C4-2B (cell line): ENCODE results near the gene TMEM18.

Source experiments
- H3K27ac ChIP-seq: fragments of 450-650 bp; 2 replicates; pipeline ENCODE4 v1.5.1; 2017
- ZFX ChIP-seq: fragments of 450-650 bp; IDR thresholded peaks from 2 replicates; pipeline ENCODE4 v1.6.1; 2017
- TF ChIP-seq, protein P1 (sequence below): fragments of 450-650 bp; conservative IDR thresholded peaks from 2 replicates; pipeline ENCODE4 v1.5.1; 2017; ENCODE audit warnings: mild to moderate bottlenecking

The TMEM18 gene

DNA sequence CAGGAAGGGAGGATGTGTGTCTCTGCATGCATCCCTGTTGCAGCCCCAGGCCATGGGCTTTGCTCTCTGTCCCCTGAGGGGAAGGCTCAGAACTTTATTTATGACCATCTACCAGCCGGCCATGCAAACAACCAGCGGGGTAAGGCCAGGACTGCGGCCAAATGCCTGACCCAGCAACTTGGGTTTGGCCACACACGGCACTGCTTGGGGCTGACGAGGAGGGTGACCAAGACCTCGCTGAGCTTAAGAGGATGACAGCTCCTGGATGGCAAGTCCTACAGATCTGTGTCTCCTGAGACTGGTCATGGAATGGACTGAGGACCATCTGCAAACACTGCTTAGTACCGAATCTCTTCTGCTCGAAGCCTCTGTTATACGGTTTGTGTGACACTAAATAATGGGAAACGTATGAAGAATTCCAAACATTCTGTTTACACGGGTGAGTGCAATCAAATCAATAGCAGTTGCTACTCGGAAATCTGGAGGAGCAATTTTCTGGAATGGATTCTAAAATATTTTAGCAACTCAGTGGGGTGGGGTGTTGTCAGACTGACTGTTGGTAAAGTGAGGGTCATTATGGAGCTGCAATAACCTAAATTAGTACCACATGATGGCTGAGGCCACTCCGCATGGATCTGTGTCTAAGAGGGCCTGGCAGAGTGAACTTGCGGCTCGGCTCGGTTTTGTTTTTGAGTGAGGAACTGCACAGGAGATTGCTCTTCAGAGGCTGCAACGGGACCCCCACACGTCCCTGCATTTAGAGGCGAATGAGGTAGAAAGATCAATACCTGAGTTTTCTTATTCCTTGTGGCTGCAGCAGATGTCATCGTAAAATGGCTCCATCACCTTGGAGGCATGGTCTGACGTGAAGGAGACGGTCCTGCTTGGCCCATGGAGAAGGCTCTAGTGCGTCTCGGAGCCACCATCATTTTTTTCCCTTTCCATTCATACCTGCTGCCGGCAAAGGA lies 26.6 kb downstream of the TMEM18 start:
- TF ChIP-seq ZFX: no peak
- TF ChIP-seq, protein P1, sequence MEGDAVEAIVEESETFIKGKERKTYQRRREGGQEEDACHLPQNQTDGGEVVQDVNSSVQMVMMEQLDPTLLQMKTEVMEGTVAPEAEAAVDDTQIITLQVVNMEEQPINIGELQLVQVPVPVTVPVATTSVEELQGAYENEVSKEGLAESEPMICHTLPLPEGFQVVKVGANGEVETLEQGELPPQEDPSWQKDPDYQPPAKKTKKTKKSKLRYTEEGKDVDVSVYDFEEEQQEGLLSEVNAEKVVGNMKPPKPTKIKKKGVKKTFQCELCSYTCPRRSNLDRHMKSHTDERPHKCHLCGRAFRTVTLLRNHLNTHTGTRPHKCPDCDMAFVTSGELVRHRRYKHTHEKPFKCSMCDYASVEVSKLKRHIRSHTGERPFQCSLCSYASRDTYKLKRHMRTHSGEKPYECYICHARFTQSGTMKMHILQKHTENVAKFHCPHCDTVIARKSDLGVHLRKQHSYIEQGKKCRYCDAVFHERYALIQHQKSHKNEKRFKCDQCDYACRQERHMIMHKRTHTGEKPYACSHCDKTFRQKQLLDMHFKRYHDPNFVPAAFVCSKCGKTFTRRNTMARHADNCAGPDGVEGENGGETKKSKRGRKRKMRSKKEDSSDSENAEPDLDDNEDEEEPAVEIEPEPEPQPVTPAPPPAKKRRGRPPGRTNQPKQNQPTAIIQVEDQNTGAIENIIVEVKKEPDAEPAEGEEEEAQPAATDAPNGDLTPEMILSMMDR: no peak
- no peak overlapping the region for H3K27ac ChIP-seq

- H3K27ac ChIP-seq: no peak overlapping the region
- TF ChIP-seq, protein P1: no peak
- TF ChIP-seq ZFX: no peak
These were observed 27.5 kb downstream of the TMEM18 start for GRCh38 chr2:649426-650342.

GRCh38 chr2:648476-649424 lies 28.5 kb downstream of the TMEM18 start:
- no peak overlapping the region for H3K27ac ChIP-seq
- TF ChIP-seq, protein P1: no peak
- TF ChIP-seq ZFX: no peak

GRCh38 chr2:647691-648231 lies 29.4 kb downstream of the TMEM18 start:
- no peak overlapping the region for H3K27ac ChIP-seq
- TF ChIP-seq, protein P1: no peak
- no peak for TF ChIP-seq ZFX

DNA sequence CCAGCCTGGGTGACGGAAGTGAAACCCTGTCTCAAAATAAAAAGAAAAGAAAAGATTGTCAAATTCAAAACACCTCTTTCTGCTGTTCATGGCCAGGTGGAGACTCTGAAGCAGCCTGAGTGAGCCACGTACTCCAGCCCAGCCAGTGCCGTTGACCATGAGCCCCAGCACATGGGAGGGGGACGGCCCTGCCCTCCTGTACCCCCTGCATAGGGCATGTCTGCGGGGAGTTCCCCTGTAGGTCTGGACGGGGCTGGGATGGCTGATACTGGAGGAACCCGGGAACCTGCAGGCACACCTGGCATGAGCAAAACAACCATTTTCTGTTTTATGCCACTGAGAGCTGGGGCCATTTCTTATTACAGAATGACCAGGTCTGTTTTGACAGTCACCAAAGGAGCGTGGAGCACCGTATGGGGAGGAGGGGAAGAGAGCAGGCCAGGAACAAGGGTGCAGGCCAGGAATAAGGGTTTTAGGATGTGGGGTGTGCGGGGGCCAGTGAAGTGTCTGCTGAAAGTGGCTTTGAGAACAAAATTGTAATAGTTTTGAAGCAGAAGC lies 30.1 kb downstream of the TMEM18 start:
- H3K27ac ChIP-seq: no peak overlapping the region
- TF ChIP-seq, protein P1: no peak
- TF ChIP-seq ZFX: no peak

DNA sequence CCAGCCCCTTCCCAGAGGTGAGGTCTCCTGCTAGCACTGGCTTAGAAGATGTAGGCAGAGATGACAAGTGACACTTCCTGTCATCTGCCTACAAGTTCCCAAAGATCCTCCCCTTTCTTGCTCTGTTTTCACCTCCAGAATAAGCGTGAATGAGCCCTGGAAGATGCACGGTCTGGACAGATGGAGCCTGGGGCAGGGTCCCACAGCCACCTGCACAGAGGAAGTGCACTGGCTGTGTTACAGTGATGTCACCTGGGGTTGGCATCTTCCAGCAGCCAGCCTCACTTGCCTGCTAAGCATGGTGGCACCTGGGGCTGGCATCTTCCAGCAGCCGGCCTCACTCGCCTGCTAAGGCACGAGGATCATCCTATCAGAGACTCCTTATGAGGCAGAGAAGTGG lies 32.3 kb downstream of the TMEM18 start:
- H3K27ac ChIP-seq: no peak overlapping the region
- TF ChIP-seq, protein P1: no peak
- TF ChIP-seq ZFX: no peak
